ENCODE measurements around the gene SLC9A9.

The SLC9A9 gene

GRCh38 chr3:143495527-143495926 is 352.7 kb downstream of the SLC9A9 start:
- TF ChIP-seq, protein P1, sequence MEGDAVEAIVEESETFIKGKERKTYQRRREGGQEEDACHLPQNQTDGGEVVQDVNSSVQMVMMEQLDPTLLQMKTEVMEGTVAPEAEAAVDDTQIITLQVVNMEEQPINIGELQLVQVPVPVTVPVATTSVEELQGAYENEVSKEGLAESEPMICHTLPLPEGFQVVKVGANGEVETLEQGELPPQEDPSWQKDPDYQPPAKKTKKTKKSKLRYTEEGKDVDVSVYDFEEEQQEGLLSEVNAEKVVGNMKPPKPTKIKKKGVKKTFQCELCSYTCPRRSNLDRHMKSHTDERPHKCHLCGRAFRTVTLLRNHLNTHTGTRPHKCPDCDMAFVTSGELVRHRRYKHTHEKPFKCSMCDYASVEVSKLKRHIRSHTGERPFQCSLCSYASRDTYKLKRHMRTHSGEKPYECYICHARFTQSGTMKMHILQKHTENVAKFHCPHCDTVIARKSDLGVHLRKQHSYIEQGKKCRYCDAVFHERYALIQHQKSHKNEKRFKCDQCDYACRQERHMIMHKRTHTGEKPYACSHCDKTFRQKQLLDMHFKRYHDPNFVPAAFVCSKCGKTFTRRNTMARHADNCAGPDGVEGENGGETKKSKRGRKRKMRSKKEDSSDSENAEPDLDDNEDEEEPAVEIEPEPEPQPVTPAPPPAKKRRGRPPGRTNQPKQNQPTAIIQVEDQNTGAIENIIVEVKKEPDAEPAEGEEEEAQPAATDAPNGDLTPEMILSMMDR (IDR thresholded peaks at IDR 0.05) = no peak
- Histone ChIP-seq H3K4me3 (no peak overlapping the region), H3K27ac (no peak overlapping the region)
- no peak for DNase-seq (ENCODE audit: low spot score)

GRCh38 chr3:143486611-143487010 is 361.7 kb downstream of the SLC9A9 start:
- TF ChIP-seq, protein P1 (IDR thresholded peaks at IDR 0.05) = no peak
- Histone ChIP-seq H3K4me3 (no peak overlapping the region), H3K27ac (no peak overlapping the region)
- DNase-seq (ENCODE audit: low spot score) = no peak

DNA sequence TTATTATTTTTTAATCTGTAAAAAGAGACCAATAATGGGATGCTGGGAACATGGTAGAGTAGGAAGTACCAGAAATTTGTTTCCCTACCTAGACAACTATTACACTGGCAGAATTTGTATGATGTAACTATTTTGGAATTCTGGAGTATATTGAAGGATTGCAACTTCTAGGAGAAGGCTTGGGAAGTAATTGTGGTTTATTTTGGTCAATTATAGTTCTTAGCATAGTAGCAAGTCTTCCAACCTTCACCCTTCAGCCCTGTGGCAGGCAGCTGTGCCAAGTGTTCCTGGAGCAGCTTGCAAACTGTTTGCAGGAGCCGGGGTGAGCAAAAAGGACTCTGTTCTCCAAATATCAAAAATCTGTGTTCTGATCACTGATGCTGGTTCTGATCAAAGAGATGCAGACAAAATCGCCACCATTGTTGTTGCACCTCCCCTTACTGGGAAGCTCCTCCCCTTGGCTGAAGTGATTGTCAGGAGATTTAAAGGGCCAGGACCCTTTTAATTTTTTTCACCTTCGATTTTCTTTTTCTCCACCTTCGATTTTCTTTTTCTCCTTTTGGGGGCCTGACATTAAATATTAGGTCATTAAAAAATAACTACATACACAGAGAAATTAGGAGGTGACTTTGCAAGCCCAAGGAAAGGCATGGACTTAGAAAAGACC is 363.3 kb downstream of the SLC9A9 start:
- H3K4me3 ChIP-seq = no peak overlapping the region
- no peak overlapping the region for H3K27ac ChIP-seq
- DNase-seq (ENCODE audit: low spot score) = no peak
- TF ChIP-seq, protein P1 (IDR thresholded peaks at IDR 0.05) = no peak

GRCh38 chr3:143483214-143483613 is 365.1 kb downstream of the SLC9A9 start:
- TF ChIP-seq, protein P1 (IDR thresholded peaks at IDR 0.05) = no peak
- H3K27ac ChIP-seq = no peak overlapping the region
- DNase-seq (ENCODE audit: low spot score) = no peak
- no peak overlapping the region for H3K4me3 ChIP-seq

DNA sequence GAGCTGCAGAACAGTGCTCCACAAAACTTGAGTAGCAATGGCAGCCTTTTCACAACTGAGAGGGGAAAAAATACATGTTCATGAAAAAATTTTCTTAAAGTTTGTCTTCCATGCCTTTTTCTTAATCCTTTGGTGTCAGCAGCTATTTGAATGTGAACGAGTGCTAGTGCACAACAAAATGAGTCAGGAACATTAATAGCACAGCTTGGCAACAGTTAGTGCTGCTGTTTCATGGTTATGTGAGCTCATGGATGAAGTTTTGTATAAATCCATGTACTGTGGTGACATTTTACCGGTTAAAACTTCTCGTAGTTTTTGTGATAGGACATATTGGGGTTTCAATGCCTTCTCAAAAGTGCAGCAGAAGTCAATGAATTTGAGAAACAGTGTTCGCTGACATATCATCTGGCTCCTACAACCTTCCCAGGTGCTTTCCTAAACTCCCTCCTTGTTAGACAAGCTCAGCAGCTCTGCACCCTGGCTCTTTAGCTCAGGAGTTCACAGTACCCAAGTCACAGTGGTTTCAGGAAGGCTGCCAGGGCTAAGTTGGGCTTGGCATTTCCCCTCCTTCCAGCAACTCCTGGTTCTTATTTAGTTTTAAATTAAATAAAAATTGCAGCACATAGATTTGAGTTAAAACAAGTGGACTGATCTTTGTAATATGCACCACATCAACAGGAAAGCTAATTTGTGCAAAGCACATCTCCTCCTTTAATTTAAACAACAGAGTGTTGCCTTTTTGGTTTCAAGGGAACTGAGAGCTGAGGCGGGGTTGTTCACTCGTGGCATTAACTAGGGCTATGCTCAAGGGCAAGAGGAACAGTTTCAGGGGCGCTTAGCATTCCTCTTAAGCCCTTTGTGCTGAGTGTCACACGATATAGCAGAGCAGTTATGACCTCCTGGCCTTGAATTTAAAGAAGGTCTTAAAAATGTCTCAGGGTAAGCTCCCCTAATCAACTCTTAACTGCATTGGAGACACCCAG is 365.9 kb downstream of the SLC9A9 start:
- H3K27ac ChIP-seq = no peak overlapping the region
- DNase-seq (ENCODE audit: low spot score) = no peak
- H3K4me3 ChIP-seq = no peak overlapping the region
- TF ChIP-seq, protein P1 (IDR thresholded peaks at IDR 0.05) = no peak

DNA sequence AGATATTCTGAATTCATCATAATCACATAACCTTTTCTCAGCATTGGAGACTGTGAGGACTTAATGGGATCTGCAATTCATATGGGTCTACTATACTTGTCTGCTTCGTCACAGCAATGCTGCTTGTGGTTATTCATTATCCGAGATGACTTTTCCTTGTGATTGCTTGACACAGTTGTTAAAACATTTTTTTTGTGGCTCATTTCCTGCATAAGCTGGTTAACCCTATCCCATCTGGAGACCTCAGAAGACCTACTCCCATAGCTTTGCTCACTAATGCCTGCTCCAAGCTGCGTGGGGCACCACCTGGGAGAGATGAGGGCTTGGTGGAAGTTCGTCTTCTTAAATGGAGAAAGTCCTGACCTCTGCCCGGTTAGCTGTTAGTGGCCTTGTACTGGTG is 367.9 kb downstream of the SLC9A9 start:
- H3K27ac ChIP-seq = no peak overlapping the region
- H3K4me3 ChIP-seq = no peak overlapping the region
- DNase-seq (ENCODE audit: low spot score) = no peak
- TF ChIP-seq, protein P1 (IDR thresholded peaks at IDR 0.05) = no peak

Measured in coronary artery (tissue), 2 donors.